ENCODE results near the gene KIF20A.

GRCh38 chr5:138188626-138189025 lies 9.7 kb downstream of the KIF20A start:
- TF ChIP-seq POLR2A (IDR thresholded peaks at IDR 0.05) = no peak
- no peak for TF ChIP-seq CTCF (IDR thresholded peaks at IDR 0.05)

All from uterus (tissue), 2 donors.